HCT116 (cell line): Measurements from ENCODE around the gene KDM5A. TPM values are rescaled to one million over a fixed set of nuclear protein-coding genes. Genes with fewer than 3 reads are reported as not detected.

Experiments used
- ATAC-seq: fragments of 200-7000 bp; cut with Tn5 transposase; 2 replicates; pipeline ENCODE4 v1.9.1; 2020; ENCODE audit warnings: mild to moderate bottlenecking, moderate library complexity
- BruUV-seq: library from RNA; stranded (reverse); fragments of 400-500 nt; replicated peaks from 2 replicates; lab custom pipeline; 2021; lab: Mats Ljungman, UMichigan
- CTCF ChIA-PET: fragments of 300-600 bp; sonication (Branson Sonifier 250); formaldehyde crosslinking; loops from one replicate; lab custom pipeline; 2021; ENCODE audit warnings: antibody characterized with exemption; lab: Charles Lee
- POLR2A ChIA-PET: fragments of 300-600, 350-600 bp; sonication (Branson Sonifier 250); formaldehyde crosslinking; loops from one replicate; lab custom pipeline; 2021; ENCODE audit warnings: antibody characterized with exemption; lab: Charles Lee
- RAD21 ChIA-PET, 2 experiments: fragments of 300-600 bp; sonication (Branson Sonifier 250); formaldehyde crosslinking; loops; one replicate each; lab custom pipeline; 2023; ENCODE audit warnings: low total read pairs in 2 of 2; ENCODE audit not compliant: uncharacterized antibody in 2 of 2, unreplicated experiment in 2 of 2, low non-redundant PET in 1 of 2; lab: Charles Lee
- DNase-seq: peaks from one replicate; pipeline ENCODE4 v3.0.0-alpha.2; 2010; ENCODE audit warnings: low read depth, low spot score
- H2AFZ ChIP-seq: fragments of 200-600 bp; shearing (Covaris generic), sonication (generic); 2 replicates; pipeline ENCODE4 v1.6.1; 2017; ENCODE audit warnings: low read depth, mixed run types, mixed read lengths, antibody characterized with exemption, low read length; ENCODE audit not compliant: poor library complexity, severe bottlenecking
- H3K27ac ChIP-seq: 2 replicates; pipeline ENCODE4 v1.5.1; 2012; ENCODE audit warnings: low read depth, low read length
- H3K27me3 ChIP-seq: fragments of 200-600 bp; sonication (generic); 2 replicates; pipeline ENCODE4 v1.6.1; 2016; ENCODE audit warnings: mixed run types, low read length, mixed read lengths; ENCODE audit not compliant: insufficient read depth
- H3K36me3 ChIP-seq, 2 experiments: fragments of 200-500 bp in 1 of 2; fragments of 200-600 bp in 1 of 2; sonication (Bioruptor generic) in 1 of 2; sonication (generic) in 1 of 2; 2 replicates each; pipeline versions ENCODE4 v1.5.1 to v1.6.1; 2014 to 2016; ENCODE audit warnings: low read length in 2 of 2, inconsistent platforms in 1 of 2, mixed read lengths in 1 of 2, mixed run types in 1 of 2; ENCODE audit not compliant: insufficient read depth in 2 of 2, control insufficient read depth in 1 of 2
- H3K4me1 ChIP-seq, 2 experiments: fragments of 200-600 bp in 1 of 2; sonication (generic) in 1 of 2; 2 replicates each; pipeline versions ENCODE4 v1.5.1 to v1.6.1; 2012 to 2017; ENCODE audit warnings: low read length in 2 of 2, inconsistent platforms in 1 of 2, mild to moderate bottlenecking in 1 of 2, mixed read lengths in 1 of 2, mixed run types in 1 of 2, moderate library complexity in 1 of 2; ENCODE audit not compliant: insufficient read depth in 2 of 2, control insufficient read depth in 1 of 2
- H3K4me2 ChIP-seq: fragments of 200-600 bp; sonication (generic); 2 replicates; pipeline ENCODE4 v1.6.1; 2017; ENCODE audit warnings: mixed run types, low read length, mixed read lengths
- H3K4me3 ChIP-seq, 2 experiments: fragments of 200-600 bp in 1 of 2; sonication (generic) in 1 of 2; replicated peaks in 1 of 2; 2 replicates each; pipeline ENCODE4 v1.5.1; 2011 to 2016; ENCODE audit warnings: low read length in 2 of 2, control low read depth in 1 of 2, low read depth in 1 of 2, mild to moderate bottlenecking in 1 of 2, mixed read lengths in 1 of 2, mixed run types in 1 of 2
- H3K79me2 ChIP-seq: fragments of 200-600 bp; sonication (generic); 2 replicates; pipeline ENCODE4 v1.6.1; 2017; ENCODE audit warnings: mild to moderate bottlenecking, mixed run types, low read length, moderate library complexity, mixed read lengths; ENCODE audit not compliant: insufficient read depth
- H3K9ac ChIP-seq: fragments of 200-600 bp; sonication (generic); 2 replicates; pipeline ENCODE4 v1.6.1; 2016; ENCODE audit warnings: low read length, mixed read lengths
- H3K9me2 ChIP-seq: fragments of 200-600 bp; sonication (generic), shearing (Covaris generic); 2 replicates; pipeline ENCODE4 v1.6.1; 2017; ENCODE audit warnings: mixed run types, mild to moderate bottlenecking, moderate library complexity; ENCODE audit not compliant: insufficient read depth
- H3K9me3 ChIP-seq, 2 experiments: fragments of 200-500 bp in 1 of 2; fragments of 200-600 bp in 1 of 2; sonication (Bioruptor generic) in 1 of 2; sonication (generic) in 1 of 2; 2 replicates each; pipeline ENCODE4 v1.6.1; 2014 to 2017; ENCODE audit warnings: low read length in 2 of 2, mixed read lengths in 2 of 2, inconsistent platforms in 1 of 2, low read depth in 1 of 2, mild to moderate bottlenecking in 1 of 2, mixed run types in 1 of 2, moderate library complexity in 1 of 2; ENCODE audit not compliant: control insufficient read depth in 1 of 2, insufficient read depth in 1 of 2
- H4K20me1 ChIP-seq: fragments of 200-600 bp; sonication (generic), shearing (Covaris generic); 2 replicates; pipeline ENCODE4 v1.6.1; 2017; ENCODE audit warnings: mixed run types, mild to moderate bottlenecking, moderate library complexity; ENCODE audit not compliant: insufficient read depth
- CEBPB ChIP-seq: IDR thresholded peaks from 2 replicates; pipeline ENCODE4 v1.6.1; 2012; ENCODE audit warnings: low read depth
- CTCF ChIP-seq, 3 experiments: fragments of 200-600 bp in 1 of 3; sonication (generic) in 1 of 3; IDR thresholded peaks in 2 of 3; conservative IDR thresholded peaks in 1 of 3; 2 replicates each; pipeline ENCODE4 v1.5.1; 2012 to 2017; ENCODE audit warnings: low read depth in 2 of 3, low read length in 2 of 3, antibody characterized with exemption in 1 of 3, borderline replicate concordance in 1 of 3, control low read depth in 1 of 3, mild to moderate bottlenecking in 1 of 3, mixed read lengths in 1 of 3, mixed run types in 1 of 3, moderate library complexity in 1 of 3; ENCODE audit not compliant: insufficient read depth in 1 of 3
- EZH2phosphoT487 ChIP-seq: fragments of 200-600 bp; IDR thresholded peaks from 2 replicates; pipeline ENCODE4 v1.6.1; 2018; ENCODE audit warnings: antibody characterized with exemption, borderline replicate concordance
- RAD21 ChIP-seq: IDR thresholded peaks from 2 replicates; pipeline ENCODE4 v1.6.1; 2012; ENCODE audit warnings: low read depth, mild to moderate bottlenecking
- SP1 ChIP-seq: IDR thresholded peaks from 2 replicates; pipeline ENCODE4 v1.6.1; 2012; ENCODE audit warnings: low read depth
- TCF7L2 ChIP-seq: IDR thresholded peaks from 2 replicates; pipeline ENCODE4 v1.7.0; 2011; ENCODE audit warnings: borderline replicate concordance, inconsistent platforms; ENCODE audit not compliant: insufficient read depth, insufficient read length; ENCODE audit errors: extremely low read depth
- YY1 ChIP-seq: IDR thresholded peaks from 2 replicates; pipeline ENCODE4 v1.6.1; 2011; ENCODE audit warnings: low read length, low read depth, moderate library complexity, mild to moderate bottlenecking; ENCODE audit not compliant: insufficient replicate concordance; ENCODE audit errors: extremely low read depth
- ZBTB33 ChIP-seq: IDR thresholded peaks from 2 replicates; pipeline ENCODE4 v1.6.1; 2011; ENCODE audit warnings: mild to moderate bottlenecking, low read length, moderate library complexity; ENCODE audit not compliant: insufficient replicate concordance; ENCODE audit errors: extremely low read depth
- ZFX ChIP-seq: fragments of 450-650 bp; IDR thresholded peaks from 2 replicates; pipeline ENCODE4 v1.6.1; 2017
- intact Hi-C: fragments of 100-400 bp; cut with micrococcal nuclease; formaldehyde crosslinking; loops from 2 replicates; pipeline ENCODE4 v1.10.0; 2022
- total RNA-seq: library from RNA; stranded (reverse); gene quantifications from one replicate; pipeline ENCODE4 v1.2.1, GENCODE V29; 2021; ENCODE audit not compliant: unreplicated experiment

KDM5A gene
- total RNA-seq, 1 experiment from 2014 or later, result 49.0 TPM

DNA sequence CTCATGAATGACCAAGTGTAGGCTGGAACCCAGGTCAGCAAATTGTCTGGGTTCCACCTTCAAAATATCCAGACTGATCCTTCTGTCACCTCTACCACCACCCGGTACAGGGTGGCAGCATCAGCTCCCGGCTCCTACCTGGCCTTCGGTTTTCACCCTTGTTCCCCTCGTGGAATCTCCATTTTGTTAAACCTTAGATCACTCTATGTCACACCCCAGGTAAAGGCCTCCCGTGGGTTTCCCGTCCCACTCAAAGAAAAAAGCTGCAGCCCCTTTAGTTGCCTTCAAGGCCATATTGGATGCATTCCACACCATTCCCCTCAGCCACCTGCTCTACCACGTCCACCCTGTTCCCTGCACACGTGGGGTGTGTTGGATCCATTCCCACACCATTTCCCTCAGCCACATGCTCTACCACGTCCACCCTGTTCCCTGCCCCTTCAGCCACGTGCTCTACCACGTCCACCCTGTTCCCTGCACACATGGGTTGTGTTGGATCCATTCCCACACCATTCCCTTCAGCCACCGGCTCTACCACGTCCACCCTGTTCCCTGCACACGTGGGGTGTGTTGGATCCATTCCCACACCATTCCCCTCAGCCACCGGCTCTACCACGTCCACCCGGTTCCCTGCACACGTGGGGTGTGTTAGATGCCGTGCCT is 150.3 kb downstream of the KDM5A start:
- no peak overlapping the region for H2AFZ ChIP-seq
- peaks cover 6 to 7% of the 10 kb centered on the region in 2 experiments; a peak in 2 of 4 replicates for H3K9me3 ChIP-seq
- RAD21 ChIA-PET, result no interaction called here
- no peak for ATAC-seq
- no peak overlapping the region for H3K27ac ChIP-seq
- H3K79me2 ChIP-seq, result no peaks in the 10 kb centered on the region
- intact Hi-C loops, result no loop called here
- TF ChIP-seq EZH2phosphoT487 (no peak), CEBPB (no peak), RAD21 (no peak), YY1 (no peak), ZFX (no peak), ZBTB33 (no peak)
- TF ChIP-seq, all 23 proteins: peak for 0
- ChIA-PET POLR2A (no interaction called here), CTCF (no interaction called here)
- H3K4me1 ChIP-seq, result no peaks in the 10 kb centered on the region
- DNase-seq, result no peak
- no peak overlapping the region for H3K4me3 ChIP-seq
- H3K9me2 ChIP-seq, result no peaks in the 10 kb centered on the region
- no peaks in the 10 kb centered on the region for H3K27me3 ChIP-seq
- no peak overlapping the region for H3K9ac ChIP-seq
- H4K20me1 ChIP-seq, result no peaks in the 10 kb centered on the region
- H3K4me2 ChIP-seq, result no peak overlapping the region
- H3K36me3 ChIP-seq, result no peaks in the 10 kb centered on the region
- BruUV-seq, result no TSS peak

GRCh38 chr12:238116-238515 is 151.0 kb downstream of the KDM5A start:
- Histone ChIP-seq H4K20me1 (no peaks in the 10 kb centered on the region), H3K27ac (no peak overlapping the region), H3K4me3 (no peak overlapping the region), H3K79me2 (no peaks in the 10 kb centered on the region), H3K36me3 (no peaks in the 10 kb centered on the region), H3K9me2 (no peaks in the 10 kb centered on the region), H2AFZ (no peak overlapping the region), H3K4me2 (no peak overlapping the region), H3K9me3 (peaks cover 6 to 7% of the 10 kb centered on the region in 2 experiments; a peak in 2 of 4 replicates), H3K9ac (no peak overlapping the region), H3K4me1 (no peaks in the 10 kb centered on the region), H3K27me3 (no peaks in the 10 kb centered on the region)
- BruUV-seq, result no TSS peak
- POLR2A ChIA-PET, result no interaction called here
- intact Hi-C loops, result no loop called here
- CTCF ChIA-PET, result no interaction called here
- DNase-seq (no peak), ATAC-seq (no peak)
- RAD21 ChIA-PET, result no interaction called here
- TF ChIP-seq CTCF (IDR thresholded peaks at IDR 0.05 in 2 of 3, conservative IDR thresholded peaks at IDR 0.05 in 1 of 3; ENCODE audit: borderline replicate concordance in 1 of 3, insufficient read depth in 1 of 3, low read depth in 2 of 3, low read length in 2 of 3) (no peak), TCF7L2 (no peak), SP1 (no peak)
